Thyroid gland (tissue), 4 donors: ENCODE data around the gene CAPRIN1.

ENCODE experiments used
- POLR2A ChIP-seq, 2 donors: fragments of 450-650 bp; IDR thresholded peaks; one replicate each; pipeline ENCODE4 v1.6.1; 2017; ENCODE audit warnings: antibody characterized with exemption in 2 of 2, mild to moderate bottlenecking in 2 of 2, moderate library complexity in 1 of 2
- TF ChIP-seq, protein P1 (sequence below), 6 experiments: fragments of 200-600 bp in 3 of 6; fragments of 450-650 bp in 3 of 6; sonication (generic) in 3 of 6; IDR thresholded peaks; one replicate each; pipeline ENCODE4 v1.5.1; 2016 to 2019; ENCODE audit warnings: antibody characterized with exemption in 6 of 6, mild to moderate bottlenecking in 2 of 6, inconsistent platforms in 1 of 6, moderate library complexity in 1 of 6

GRCh38 chr11:34139346-34139745, 87.8 kb downstream of the CAPRIN1 start:
- TF ChIP-seq, protein P1, sequence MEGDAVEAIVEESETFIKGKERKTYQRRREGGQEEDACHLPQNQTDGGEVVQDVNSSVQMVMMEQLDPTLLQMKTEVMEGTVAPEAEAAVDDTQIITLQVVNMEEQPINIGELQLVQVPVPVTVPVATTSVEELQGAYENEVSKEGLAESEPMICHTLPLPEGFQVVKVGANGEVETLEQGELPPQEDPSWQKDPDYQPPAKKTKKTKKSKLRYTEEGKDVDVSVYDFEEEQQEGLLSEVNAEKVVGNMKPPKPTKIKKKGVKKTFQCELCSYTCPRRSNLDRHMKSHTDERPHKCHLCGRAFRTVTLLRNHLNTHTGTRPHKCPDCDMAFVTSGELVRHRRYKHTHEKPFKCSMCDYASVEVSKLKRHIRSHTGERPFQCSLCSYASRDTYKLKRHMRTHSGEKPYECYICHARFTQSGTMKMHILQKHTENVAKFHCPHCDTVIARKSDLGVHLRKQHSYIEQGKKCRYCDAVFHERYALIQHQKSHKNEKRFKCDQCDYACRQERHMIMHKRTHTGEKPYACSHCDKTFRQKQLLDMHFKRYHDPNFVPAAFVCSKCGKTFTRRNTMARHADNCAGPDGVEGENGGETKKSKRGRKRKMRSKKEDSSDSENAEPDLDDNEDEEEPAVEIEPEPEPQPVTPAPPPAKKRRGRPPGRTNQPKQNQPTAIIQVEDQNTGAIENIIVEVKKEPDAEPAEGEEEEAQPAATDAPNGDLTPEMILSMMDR (IDR thresholded peaks at IDR 0.05) = no peak
- no peak for TF ChIP-seq POLR2A (IDR thresholded peaks at IDR 0.05)
